OCI-LY3 (cell line): Measurements from ENCODE around the gene ADCY6.

Experiments used
- CTCF ChIP-seq: fragments of 200-600, 300-600 bp; sonication (generic); IDR thresholded peaks from 2 replicates; pipeline ENCODE4 v1.5.1; 2014; ENCODE audit warnings: antibody characterized with exemption, low read length, low read depth
- EZH2phosphoT487 ChIP-seq: fragments of 200-600 bp; shearing (Covaris generic); IDR thresholded peaks from 2 replicates; pipeline ENCODE4 v1.6.1; 2018; ENCODE audit warnings: antibody characterized with exemption, mixed run types, low read depth

GRCh38 chr12:48750769-48751356, 38.0 kb downstream of the ADCY6 start:
- TF ChIP-seq CTCF = no peak
- TF ChIP-seq EZH2phosphoT487 = no peak
